ENCODE measurements around the gene CCR2.
"Not testable (repeated sequence)": the region's sequence is repeated elsewhere in the genome, so short reads cannot be mapped to it uniquely, and the experiment has no call there.

CCR2 gene

GRCh38 chr3:46381625-46382024, 27.7 kb downstream of the CCR2 start:
- no peak for DNase-seq

- DNase-seq, result no peak
Observed at GRCh38 chr3:46383211-46383950, 29.5 kb downstream of the CCR2 start.

- no peak for DNase-seq
Observed at GRCh38 chr3:46383951-46384330, 30.0 kb downstream of the CCR2 start.

- DNase-seq, result no peak
Observed at GRCh38 chr3:46386205-46386604, 32.3 kb downstream of the CCR2 start.

- not testable (repeated sequence) for DNase-seq
Observed at GRCh38 chr3:46388847-46389246, 34.9 kb downstream of the CCR2 start.

GRCh38 chr3:46389306-46389705, 35.4 kb downstream of the CCR2 start:
- DNase-seq, result no peak

GRCh38 chr3:46391526-46391925, 37.6 kb downstream of the CCR2 start:
- DNase-seq, result not testable (repeated sequence)

- no peak for DNase-seq
Observed at GRCh38 chr3:46393011-46393410, 39.1 kb downstream of the CCR2 start.

- DNase-seq, result no peak
Observed at GRCh38 chr3:46393554-46394434, 39.9 kb downstream of the CCR2 start.

- DNase-seq, result no peak
Observed at GRCh38 chr3:46395210-46395661, 41.3 kb downstream of the CCR2 start.

GRCh38 chr3:46395766-46396530, 42.0 kb downstream of the CCR2 start:
- DNase-seq, result no peak

- DNase-seq, result no peak
Observed at GRCh38 chr3:46397111-46397510, 43.2 kb downstream of the CCR2 start.

- DNase-seq, result no peak
Observed at GRCh38 chr3:46398186-46398955, 44.5 kb downstream of the CCR2 start.

GRCh38 chr3:46399098-46399497, 45.2 kb downstream of the CCR2 start:
- no peak for DNase-seq

- DNase-seq, result no peak
Observed at GRCh38 chr3:46399557-46399956, 45.6 kb downstream of the CCR2 start.

GRCh38 chr3:46400000-46400734, 46.3 kb downstream of the CCR2 start:
- no peak for DNase-seq

GRCh38 chr3:46400846-46401245, 46.9 kb downstream of the CCR2 start:
- DNase-seq, result no peak

GRCh38 chr3:46401579-46401978, 47.7 kb downstream of the CCR2 start:
- DNase-seq, result no peak

GRCh38 chr3:46402902-46403301, 49.0 kb downstream of the CCR2 start:
- DNase-seq, result not testable (repeated sequence)

GRCh38 chr3:46405301-46406019, 51.5 kb downstream of the CCR2 start:
- no peak for DNase-seq

GRCh38 chr3:46406443-46406787, 52.5 kb downstream of the CCR2 start:
- no peak for DNase-seq
